Stimulated activated naive CD8-positive, alpha-beta T cell treated with anti-CD3 and anti-CD28 coated beads, Interleukin-15, Interleukin-2, amounts not matched to agents 100 U/mL and 50 U/mL, for 24 hours (primary cell): Measurements from ENCODE around the gene DIP2B.

Source experiments
- ATAC-seq: fragments of 150-1000 bp; cut with Tn5 transposase; one replicate; pipeline ENCODE4 v1.10.0; 2021
- DNase-seq: peaks from one replicate; pipeline ENCODE4 v3.0.0; 2021

DIP2B gene

DNA sequence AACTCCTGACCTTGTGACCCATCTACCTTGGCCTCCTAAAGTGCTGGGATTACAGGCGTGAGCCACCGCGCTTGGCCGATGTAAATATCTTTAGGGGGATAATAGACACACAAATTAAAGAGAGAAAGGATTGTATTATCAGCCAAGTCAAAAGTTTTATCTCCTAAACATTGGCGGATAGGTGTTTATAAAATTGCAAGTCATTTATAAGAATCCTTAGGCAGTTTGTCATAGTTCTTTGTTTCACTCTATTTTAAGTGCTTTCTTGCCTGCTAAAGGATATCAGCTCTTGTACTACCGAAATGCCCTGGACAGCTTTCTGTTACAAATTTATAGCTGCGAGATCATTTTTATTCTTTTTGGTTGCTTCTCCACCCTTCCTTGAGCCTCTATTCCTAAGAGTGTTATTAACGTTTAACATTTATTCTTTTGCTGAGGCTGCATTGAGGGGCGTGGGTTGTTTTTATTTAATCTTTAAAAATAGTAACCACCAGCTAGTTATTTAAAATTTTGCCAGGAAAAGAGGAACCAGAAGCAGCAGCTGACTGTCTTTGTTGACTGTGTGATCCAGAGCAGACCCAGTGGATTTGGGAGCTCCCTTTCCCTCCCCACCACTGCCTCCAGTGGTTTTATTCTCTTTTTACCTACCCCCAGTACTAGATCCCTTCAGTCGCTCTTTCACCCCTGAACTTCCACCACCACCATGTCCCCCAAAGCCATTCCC lies 106.4 kb downstream of the DIP2B start:
- ATAC-seq (no peak), DNase-seq (no peak)

DNA sequence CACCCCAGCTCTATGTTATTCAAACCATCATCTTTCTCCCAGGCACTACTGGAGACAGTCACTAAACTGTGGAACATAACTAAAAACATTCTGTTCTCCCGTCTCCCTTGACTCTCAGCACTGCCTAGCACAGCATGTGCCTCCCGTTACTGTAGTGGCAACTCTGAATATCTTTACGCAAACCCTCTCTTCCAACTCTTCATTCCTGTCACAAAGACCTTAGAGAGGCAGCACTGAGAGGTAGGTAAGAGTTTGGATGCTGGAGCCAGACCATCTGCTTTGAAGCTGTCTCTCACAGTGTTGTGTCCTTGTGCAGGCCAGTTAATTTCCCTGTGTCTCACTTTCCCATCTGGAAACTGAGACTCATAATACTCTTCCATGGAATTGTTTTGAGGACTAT lies 108.1 kb downstream of the DIP2B start:
- ATAC-seq, result no peak

DNA sequence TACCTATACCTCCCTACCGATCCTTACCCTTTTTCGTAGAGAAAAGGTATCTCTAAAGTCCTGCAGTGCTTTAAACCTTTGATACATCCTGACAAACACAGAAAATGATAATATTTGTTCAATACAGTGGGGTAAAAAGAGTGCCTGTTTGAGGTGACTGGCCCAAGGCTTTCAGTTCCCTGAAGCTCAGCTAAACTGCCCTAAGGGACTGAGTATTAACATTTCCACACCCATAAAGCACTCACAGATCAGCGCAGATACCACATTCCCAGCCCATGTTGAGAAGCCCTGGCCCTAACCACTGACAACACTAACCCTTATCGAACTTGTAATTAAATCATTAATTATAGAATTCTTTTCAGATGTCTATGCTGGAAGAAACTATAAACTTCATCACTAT lies 108.7 kb downstream of the DIP2B start:
- DNase-seq, result no peak
- no peak for ATAC-seq

More for the DNA sequence above, 108.1 kb downstream of the DIP2B start:
- no peak for DNase-seq

DNA sequence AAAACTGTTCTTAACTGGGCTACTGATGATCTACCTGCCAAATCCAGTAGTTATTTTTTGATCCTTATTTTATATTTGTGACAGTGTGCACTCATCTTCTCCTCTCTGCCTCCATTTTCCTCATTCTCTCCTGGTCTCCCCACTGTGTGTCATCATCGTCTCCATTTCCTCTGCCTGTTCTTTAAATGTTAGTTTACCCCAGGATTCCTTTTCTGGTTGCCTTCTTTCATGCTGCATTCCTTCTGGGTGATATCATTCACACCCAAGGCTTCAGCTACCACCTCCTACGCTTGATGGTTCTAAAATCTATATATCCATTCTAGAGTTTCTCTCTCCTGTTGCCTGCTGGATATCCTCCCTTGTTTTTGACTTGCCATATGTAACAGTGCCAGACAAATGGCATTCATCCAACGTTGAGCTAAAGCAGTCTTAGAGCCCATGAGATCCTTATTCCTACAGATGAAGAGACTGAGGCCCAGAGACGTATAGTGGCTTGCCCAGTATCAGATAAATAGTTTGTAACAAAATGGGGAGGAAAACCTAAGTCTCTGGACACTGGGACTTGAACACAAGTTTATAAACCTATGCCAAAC lies 109.5 kb downstream of the DIP2B start:
- DNase-seq, result no peak
- ATAC-seq, result no peak

DNA sequence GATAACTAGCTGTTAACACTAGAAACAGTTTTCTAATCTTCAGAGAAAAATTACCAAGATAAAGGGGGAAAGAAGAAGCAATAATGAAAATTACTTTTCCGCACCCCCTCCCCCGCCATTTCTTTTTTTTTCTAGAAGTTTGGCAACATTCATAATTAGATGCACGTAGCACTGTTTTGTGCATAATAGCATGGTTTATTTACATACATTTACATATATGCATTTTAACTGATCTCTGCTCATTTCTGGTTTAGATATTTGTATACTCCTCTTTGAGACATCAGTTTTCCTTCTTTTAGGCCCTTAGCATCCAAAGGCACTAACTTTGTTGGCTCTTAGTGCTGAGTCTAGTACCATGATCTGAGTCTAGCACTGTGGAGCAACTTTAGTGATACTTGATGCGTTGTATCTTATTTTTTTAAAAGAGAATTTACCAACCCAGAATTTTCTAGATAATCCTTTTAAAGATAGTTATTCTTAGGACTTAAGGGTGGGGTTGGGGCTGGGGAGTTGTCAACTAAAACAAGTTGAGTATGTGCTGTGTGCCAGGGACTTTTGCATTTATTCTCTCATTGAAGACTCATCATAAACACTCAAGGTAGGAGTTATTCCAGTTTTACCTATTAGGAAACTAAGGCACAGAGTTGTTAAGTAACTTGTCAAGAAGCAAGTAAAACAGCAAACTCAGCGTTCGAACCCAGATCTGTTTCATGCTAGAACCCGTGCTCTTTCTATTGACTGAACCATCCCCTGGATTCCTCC lies 110.5 kb downstream of the DIP2B start:
- ATAC-seq (no peak), DNase-seq (no peak)

DNA sequence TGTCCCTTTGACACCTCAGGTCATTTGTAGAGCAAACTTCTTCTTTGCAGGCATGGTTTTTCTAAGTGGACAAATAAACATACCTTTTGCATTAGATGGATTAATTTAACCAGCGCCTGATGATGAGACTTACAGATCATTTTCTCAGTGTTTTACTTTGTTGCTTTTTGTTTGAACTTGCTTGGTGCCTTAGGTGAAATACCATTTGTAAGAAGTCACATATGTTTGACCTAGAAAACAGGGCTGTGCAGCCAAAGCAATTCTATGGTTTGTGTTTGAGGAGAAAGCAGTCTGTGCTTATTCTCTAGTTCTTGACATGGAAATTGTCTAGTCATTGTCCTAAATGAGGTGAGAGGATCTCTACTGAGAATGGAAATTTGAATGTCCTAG lies 111.1 kb downstream of the DIP2B start:
- no peak for ATAC-seq
- DNase-seq, result no peak

DNA sequence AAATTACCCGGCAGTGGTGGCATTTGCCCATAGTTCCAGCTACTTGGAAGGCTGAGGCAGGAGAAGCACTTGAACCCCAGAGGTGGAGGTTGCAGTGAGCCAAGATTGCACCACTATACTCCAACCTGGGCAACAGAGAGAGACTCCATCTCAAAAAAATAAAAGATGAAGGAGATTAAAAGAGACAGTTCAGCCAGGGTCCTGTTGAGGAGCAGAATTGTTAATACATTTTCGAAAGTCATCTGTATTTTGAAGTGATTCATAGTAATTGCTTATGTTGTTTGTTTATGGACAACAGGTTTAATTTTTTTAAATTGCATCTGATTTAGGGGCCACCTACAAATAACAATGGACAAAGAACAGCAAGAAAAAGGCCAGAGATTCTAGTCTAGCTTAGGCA lies 112.9 kb downstream of the DIP2B start:
- DNase-seq (no peak), ATAC-seq (no peak)

DNA sequence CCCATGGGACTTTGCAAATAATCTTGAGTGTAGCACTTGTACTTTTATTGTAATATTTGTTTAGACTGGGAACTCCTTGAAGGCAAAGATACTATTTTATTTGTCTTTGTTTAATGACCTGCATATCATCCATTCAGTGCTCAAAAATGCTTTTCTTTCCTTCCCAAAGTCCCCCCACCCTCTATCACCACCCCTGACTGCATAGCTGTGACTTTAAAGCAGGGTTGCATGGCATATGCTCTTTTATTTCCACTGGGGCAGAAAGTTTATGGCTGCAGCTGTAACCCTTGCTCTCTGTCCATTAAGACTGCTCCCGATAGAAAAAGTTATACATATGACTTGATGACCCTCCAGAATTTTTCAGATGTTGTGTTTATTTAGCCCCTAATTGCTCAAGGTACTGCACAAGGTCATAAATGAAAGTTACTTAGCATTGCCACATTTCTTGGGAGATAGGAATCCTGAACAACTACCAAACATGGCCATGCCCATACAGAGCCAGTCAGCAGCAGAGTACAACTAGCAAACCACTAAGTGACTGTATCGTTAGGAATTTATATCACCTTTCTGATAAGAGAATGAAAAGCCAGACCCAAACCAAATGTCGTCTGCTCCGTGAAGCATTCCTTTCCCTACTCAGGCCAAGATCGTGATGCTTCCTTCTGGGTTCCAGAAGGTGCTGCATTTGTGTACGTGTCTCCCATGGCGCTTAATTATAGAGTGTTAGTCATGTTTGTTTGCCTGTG lies 114.3 kb downstream of the DIP2B start:
- ATAC-seq (no peak), DNase-seq (no peak)

DNA sequence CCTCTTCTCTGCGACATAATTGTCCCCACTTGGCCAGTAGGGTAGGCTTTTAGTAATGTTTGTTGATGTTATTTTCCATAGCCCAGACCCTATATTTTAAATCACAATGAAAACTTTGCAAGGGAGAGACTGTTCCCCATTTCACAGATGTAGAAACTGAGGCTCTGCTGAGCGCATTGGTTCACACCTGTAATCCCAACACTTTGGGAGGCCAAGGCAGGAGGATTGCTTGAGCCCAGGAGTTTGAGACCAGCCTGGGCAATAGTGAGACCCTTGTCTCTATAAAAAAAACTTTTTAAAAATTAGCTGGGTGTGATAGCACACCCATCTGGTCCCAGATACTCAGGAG lies 114.8 kb downstream of the DIP2B start:
- ATAC-seq, result no peak

DNA sequence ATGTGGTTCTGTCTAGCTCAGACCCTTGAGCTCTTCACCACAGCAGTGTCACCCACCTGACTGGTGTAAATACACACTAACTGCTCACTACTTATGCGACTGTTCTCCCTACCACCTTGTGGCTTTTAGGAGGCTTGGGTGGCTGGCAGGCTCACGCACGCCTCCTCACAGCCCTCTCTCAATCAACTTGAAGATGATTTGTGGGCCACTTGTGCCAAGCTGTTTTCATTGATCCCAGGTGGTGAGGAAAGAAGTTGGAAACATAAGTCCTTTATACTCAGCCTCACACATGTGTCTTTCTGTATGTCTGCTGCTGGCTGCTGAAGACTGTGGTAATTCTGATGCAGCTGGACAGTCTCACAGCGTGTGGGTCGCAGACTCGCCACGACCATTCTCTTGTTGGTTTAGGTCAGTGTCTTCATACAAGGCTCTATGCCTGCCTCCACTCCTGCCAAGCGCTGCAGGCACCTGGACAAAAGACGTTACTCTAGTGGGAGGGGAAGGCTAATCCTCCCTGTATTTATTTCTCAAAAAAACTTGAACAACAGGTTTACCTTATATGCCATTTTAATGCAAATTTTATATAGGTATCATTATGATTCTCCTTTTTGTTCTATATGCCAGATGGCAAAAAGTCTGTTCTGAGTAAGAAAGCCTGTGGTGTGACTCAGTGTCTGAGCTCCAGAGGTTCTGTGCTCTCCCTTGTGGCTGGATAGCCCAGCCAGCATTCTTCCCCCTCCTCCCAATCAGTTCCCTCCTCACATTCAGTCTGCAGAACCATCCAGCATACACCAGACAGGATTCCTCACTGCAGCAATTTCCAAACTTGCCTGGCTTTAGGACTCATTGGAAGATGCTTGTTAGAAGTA lies 115.6 kb downstream of the DIP2B start:
- ATAC-seq, result peak; percentile 85
- DNase-seq, result peak; percentile 26

More for the DNA sequence above, 114.8 kb downstream of the DIP2B start:
- no peak for DNase-seq

DNA sequence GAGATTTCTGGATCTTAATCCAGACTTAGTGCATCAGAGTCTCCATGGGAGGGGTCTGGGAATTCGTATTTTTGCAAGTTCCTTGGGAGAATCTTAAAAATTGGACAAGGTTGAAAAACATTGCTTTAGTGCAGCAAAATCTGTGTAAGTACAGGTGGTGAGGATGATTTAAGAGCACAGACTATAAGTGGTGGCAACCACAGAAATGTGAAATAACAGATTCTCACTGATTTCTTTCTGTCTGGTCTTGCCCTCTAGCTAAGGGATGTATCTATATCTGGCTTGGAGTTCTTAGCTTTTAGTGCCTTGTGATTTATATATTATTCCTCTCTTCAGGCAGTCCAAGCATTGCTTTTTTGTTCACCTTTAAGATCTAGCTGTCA lies 116.2 kb downstream of the DIP2B start:
- ATAC-seq (no peak), DNase-seq (no peak)

DNA sequence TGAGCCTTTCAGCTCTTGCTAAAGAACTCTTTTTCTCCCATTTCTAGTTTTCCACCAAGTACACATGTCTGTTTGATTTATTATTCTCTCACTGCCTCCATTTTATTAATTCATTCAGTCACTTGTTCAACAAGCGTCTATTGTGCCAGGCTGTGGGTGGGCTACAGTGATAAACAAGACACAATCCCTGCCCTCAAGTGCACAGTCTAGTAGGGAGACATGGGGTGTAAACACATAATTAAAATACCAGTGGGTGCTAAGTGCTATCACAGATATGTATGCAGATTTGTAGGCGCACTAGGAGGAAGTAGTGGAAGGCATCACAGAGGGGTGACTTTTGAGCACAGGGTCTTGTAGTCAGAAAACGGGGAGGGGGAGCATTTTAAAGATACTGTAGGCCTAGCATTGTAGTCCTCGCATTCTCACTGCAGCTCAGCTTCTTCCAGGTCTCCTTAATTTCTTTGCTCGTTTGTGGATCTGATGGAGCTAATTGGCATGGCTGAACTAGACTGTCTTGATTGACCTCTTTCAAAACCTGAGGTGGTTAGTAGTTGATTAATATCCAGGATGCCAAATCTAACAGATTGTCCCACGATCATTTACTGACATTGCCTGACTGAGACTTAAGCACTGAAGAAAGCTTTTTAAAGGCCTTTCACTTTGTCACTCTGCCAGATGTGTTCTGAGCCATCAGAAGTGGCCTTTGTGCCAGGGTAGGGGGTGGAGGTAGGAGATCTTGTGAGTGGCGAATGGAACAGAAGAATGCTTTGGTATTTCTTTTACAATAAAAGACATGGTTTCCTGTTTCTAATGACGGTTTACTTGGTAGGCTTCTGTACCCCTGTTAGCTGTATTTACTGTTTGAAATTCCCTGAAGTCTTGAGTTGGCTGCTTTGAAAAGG lies 116.9 kb downstream of the DIP2B start:
- DNase-seq (no peak), ATAC-seq (no peak)

DNA sequence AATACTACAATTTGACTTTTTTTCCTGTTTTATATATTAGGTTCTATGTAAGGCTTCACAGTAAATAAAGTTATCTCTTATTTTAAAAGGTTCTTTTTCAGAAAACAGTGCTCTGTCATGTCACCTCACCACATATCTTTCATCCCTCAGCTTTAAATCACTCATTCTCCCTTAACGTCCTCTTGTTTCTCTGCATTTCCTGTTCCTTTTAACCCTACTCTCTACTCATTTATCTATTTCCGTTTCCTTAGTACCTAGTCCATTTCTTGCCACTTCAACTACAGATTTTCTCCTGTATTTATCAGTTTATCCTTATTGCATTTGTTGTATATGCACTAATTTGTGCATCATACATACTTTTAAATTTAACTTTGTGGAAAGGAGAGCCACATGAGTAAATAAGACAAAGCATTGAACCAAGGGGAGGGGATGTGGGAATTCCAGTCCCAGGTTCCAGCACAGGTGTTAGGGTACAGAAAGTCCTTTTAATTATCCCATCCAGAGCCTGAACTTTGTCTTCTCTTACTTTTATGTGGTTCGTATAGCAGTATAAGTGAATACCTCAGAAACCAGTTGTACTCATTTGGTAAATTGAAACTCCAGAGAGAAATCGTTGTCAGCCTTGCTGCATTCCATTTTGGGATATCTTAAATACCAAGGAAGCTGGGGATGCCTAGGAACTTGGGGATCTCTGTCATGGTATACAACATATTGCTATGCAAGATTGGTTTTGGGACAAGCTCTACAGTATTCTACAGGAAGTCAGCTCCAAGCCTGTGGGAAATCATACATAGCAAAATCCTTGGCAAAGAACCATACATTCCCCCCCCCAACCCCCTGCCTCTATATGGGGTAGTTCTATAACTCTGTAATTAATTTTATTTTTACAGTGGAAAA lies 120.5 kb downstream of the DIP2B start:
- ATAC-seq, result no peak
- no peak for DNase-seq

DNA sequence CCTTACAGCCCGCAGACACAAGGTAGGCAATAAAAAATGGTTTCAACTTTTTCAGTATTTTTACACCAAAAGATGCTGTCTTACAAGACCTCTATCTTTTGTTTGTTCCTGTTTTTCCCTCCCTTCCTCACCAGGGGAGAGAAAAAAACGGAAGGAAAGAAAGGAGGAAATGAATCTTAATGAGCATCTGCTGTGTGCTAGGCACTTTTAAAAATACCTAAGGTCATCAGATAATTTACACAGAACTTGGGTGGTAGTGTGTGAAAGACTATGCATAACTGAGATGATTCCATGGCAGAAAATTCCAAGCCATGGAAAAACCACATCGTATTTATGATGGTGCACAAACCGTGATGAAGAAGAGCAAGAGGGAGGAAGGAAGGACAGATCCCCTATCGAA lies 121.2 kb downstream of the DIP2B start:
- DNase-seq (no peak), ATAC-seq (no peak)

DNA sequence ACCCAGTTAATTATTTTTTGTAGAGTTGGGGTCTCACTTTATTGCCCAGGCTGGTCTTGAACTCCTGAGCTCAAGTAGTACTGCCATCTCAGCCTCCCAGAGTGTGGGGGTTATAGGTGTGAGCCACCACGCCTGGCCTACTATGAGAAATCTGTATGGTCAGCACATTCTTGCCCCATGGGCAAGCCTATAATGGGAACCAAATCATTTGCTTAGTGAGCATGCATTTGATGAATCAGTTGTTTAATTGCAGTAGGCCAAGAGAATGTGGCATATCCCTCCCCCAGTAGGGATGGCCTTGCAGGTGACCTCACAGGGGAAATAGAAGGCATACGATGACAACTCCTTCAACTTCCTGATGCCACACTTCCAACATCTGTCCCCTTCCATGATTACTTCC lies 122.7 kb downstream of the DIP2B start:
- ATAC-seq, result no peak

DNA sequence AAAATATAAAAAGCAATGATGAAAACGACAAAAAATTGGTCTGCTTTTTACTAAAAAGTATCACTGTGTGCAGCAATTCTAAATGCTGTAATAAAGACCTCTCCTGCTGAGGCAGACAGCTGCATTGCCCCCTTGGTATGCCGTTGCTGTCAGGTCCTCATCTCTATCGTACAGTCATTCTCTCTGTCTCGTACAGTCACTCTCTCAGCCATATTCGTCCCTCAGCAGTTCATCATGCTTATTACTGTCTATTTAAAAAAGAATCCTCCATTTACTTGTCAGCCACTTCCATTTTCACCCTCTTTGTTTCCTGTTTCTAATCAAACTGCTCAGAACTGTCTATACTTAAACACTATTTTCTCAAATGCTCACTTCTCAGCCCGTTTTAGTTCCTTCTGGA lies 123.6 kb downstream of the DIP2B start:
- ATAC-seq (no peak), DNase-seq (no peak)

More for the DNA sequence above, 122.7 kb downstream of the DIP2B start:
- DNase-seq, result no peak

DNA sequence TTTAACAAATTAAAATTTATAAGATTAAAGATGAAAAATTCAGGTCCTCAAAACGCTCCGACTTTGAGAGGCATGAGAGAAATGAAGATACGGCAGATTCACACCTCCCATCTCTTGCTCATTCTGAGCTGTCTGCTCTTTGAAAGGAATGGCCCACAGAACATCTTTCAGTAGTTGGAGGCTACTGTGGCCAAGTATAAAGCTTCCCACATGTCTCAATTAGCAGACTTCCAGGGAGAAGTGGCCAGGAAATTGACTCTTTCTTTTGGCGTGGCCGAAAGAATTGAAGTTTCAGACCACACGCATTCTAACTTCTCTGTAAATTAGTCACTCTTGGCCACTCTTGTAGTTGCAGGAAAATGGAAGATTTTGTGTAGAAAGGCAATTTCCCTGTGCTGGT lies 129.2 kb downstream of the DIP2B start:
- DNase-seq, result no peak

DNA sequence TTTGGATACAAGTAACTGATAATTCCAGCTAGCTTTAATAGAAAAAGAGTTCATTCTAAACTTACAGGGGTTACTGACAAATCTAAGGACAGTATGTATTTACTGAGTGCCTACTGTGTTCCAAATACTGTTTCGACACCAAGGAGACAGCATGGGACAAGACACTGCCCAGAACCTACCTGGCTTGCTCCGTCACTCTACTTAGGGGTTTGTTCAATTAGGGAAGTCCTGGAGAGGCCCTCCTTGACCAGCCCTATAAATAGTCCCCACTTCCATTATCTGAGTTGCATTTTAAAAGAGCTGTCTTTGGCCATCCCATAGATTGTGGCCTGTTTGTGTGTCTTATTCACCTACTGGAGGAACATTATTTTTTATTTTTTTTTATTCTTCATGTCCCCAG lies 129.6 kb downstream of the DIP2B start:
- no peak for ATAC-seq
- no peak for DNase-seq

More for the DNA sequence above, 129.2 kb downstream of the DIP2B start:
- no peak for ATAC-seq

DNA sequence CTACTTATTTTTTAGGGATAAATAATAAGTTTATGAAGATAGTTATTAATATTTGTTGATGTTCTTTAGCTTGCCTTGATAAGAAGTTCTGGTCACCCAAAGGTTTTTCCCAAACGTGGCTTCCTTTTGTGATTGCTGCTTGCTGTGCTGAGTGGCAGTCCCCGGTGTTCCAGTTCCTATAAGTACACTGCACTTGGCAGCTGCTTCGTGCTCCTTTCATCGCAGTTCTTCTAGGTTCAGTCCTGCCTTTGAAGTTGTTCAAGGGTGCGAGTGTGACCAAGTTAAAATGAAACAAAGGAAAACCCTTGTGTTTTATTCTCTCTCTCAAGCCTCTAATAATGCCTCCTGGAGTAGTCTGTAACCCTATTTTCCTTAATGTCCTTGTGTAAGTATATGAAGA lies 130.6 kb downstream of the DIP2B start:
- no peak for ATAC-seq
- DNase-seq, result no peak

DNA sequence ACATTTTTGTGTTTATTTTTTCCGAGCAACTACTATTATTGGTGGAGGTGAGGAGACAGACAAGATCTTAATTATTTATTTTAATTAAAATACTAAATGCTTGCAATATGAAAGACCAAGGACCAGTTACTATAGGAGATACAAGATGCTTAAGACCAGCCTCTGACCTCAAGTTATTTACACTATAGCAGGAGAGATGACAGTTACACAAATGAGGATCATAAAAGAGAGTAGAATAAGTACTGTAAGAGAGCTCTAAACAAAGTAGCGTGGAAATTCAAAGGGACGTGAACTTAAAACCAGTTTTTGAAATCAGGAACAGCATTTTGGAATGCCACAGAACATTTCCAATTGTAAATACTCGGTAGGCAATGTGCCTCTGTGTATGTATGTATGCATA lies 131.1 kb downstream of the DIP2B start:
- DNase-seq (no peak), ATAC-seq (no peak)
